ENCODE data around the gene ARHGEF17. TPM values are rescaled to one million over a fixed set of nuclear protein-coding genes. Genes with fewer than 3 reads are reported as not detected.

ARHGEF17 gene
- total and polyA plus RNA-seq, 2 of the 13 experiments (the other 11 are each of a cell fraction or from before 2014, with no cell fraction given), result 10.7 to 28.8 TPM

DNA sequence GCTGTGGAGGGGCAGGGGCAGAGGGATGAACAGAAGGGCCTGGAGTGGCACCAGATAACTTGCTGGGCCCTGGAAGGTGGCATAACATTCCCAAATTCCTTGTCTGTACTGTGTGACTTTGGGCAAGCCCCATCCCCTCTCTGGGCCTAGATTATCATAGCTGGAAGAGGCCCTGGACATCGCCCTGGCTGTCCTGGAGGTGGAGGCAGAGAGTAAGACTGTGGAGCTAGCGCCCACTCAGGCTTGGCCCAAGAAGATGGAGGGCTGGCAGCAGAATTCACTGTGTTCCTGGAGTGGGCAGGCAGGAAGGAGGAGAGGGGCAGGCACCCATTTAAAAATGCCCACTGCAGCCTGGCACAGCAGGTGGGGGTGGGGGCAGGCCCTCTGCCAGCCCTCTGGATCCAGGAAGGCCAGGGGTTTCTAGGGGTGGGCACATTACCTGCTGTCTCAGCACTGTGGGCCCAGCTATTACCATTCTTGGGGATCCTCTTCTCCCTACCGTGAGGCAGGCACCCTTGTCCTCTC is 22.6 kb downstream of the ARHGEF17 start (continued):
- TF ChIP-seq ZNF318 (CRISPR knock-in tag; IDR thresholded peaks at IDR 0.05) (no peak), HHEX (CRISPR knock-in tag; IDR thresholded peaks at IDR 0.05) (no peak), KDM1A (CRISPR knock-in tag; IDR thresholded peaks at IDR 0.05) (peak; percentile 76; the same call in 1 of the 2 replicates), CCAR2 (optimal IDR thresholded peaks at IDR 0.05; ENCODE audit: low read depth, low read length) (no peak), ZBTB10 (CRISPR knock-in tag; IDR thresholded peaks at IDR 0.05; ENCODE audit: borderline replicate concordance) (no peak), ZNF768 (CRISPR knock-in tag; IDR thresholded peaks at IDR 0.05) (peak; percentile 100)
- TF ChIP-seq, protein P1, sequence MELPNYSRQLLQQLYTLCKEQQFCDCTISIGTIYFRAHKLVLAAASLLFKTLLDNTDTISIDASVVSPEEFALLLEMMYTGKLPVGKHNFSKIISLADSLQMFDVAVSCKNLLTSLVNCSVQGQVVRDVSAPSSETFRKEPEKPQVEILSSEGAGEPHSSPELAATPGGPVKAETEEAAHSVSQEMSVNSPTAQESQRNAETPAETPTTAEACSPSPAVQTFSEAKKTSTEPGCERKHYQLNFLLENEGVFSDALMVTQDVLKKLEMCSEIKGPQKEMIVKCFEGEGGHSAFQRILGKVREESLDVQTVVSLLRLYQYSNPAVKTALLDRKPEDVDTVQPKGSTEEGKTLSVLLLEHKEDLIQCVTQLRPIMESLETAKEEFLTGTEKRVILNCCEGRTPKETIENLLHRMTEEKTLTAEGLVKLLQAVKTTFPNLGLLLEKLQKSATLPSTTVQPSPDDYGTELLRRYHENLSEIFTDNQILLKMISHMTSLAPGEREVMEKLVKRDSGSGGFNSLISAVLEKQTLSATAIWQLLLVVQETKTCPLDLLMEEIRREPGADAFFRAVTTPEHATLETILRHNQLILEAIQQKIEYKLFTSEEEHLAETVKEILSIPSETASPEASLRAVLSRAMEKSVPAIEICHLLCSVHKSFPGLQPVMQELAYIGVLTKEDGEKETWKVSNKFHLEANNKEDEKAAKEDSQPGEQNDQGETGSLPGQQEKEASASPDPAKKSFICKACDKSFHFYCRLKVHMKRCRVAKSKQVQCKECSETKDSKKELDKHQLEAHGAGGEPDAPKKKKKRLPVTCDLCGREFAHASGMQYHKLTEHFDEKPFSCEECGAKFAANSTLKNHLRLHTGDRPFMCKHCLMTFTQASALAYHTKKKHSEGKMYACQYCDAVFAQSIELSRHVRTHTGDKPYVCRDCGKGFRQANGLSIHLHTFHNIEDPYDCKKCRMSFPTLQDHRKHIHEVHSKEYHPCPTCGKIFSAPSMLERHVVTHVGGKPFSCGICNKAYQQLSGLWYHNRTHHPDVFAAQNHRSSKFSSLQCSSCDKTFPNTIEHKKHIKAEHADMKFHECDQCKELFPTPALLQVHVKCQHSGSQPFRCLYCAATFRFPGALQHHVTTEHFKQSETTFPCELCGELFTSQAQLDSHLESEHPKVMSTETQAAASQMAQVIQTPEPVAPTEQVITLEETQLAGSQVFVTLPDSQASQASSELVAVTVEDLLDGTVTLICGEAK (IDR thresholded peaks at IDR 0.05), result no peak
- TF ChIP-seq, protein P1 (CRISPR knock-in tag; IDR thresholded peaks at IDR 0.05), result peak; percentile 42; the same call in 1 of the 2 replicates

Measured in HepG2 (cell line).